BE2C (cell line): ENCODE measurements around the gene RSBN1L.
A peak's percentile ranks its signal among the peaks of the same experiment; 100 is the strongest.

ENCODE experiments used
- DNase-seq: peaks from one replicate; pipeline ENCODE4 v3.0.0-alpha.2; 2020
- H3K27me3 ChIP-seq: fragments of 250-450 bp; sonication (Bioruptor Pico); 2 replicates; pipeline ENCODE4 v1.5.1; 2020; ENCODE audit warnings: mild to moderate bottlenecking
- H3K36me3 ChIP-seq: fragments of 250-450 bp; sonication (Bioruptor Pico); 2 replicates; pipeline ENCODE4 v1.5.1; 2020; ENCODE audit warnings: mild to moderate bottlenecking
- H3K4me1 ChIP-seq: fragments of 250-450 bp; sonication (Bioruptor Pico); 2 replicates; pipeline ENCODE4 v1.5.1; 2020
- H3K4me3 ChIP-seq: 2 replicates; pipeline ENCODE4 v1.5.1; 2011; ENCODE audit warnings: low read depth, low read length
- H3K9me3 ChIP-seq: fragments of 250-450 bp; sonication (Bioruptor Pico); 2 replicates; pipeline ENCODE4 v1.5.1; 2020
- TF ChIP-seq, protein P1 (sequence below): IDR thresholded peaks from 2 replicates; pipeline ENCODE4 v1.5.1; 2012; ENCODE audit warnings: mild to moderate bottlenecking, low read depth, low read length

Gene RSBN1L

DNA sequence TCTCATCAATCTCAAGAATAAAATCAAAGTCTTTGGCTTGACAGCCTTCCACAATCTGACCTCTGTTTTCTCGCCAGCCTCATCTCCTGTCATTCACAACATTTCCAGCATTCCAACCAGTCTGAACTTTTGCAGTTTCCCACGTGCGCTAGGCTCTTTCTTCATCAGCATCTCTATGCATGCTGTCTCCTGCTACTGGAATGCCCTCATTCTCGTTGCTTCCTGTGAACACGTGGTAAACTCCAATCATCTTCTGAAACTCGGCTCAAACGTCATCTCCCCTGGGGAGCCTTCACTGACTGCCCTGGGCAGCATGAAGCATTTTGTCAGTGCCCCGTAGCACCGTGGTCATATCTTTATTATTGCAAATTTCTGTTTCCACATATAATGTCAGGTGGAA is 12.2 kb upstream of the RSBN1L start:
- Histone ChIP-seq H3K27me3 (no peaks in the 10 kb centered on the region), H3K4me1 (peaks cover 6% of the 10 kb centered on the region; the same call in 1 of the 2 replicates), H3K36me3 (peaks cover 18% of the 10 kb centered on the region), H3K9me3 (no peaks in the 10 kb centered on the region), H3K4me3 (no peak overlapping the region)
- DNase-seq = peak; percentile 69
- TF ChIP-seq, protein P1, sequence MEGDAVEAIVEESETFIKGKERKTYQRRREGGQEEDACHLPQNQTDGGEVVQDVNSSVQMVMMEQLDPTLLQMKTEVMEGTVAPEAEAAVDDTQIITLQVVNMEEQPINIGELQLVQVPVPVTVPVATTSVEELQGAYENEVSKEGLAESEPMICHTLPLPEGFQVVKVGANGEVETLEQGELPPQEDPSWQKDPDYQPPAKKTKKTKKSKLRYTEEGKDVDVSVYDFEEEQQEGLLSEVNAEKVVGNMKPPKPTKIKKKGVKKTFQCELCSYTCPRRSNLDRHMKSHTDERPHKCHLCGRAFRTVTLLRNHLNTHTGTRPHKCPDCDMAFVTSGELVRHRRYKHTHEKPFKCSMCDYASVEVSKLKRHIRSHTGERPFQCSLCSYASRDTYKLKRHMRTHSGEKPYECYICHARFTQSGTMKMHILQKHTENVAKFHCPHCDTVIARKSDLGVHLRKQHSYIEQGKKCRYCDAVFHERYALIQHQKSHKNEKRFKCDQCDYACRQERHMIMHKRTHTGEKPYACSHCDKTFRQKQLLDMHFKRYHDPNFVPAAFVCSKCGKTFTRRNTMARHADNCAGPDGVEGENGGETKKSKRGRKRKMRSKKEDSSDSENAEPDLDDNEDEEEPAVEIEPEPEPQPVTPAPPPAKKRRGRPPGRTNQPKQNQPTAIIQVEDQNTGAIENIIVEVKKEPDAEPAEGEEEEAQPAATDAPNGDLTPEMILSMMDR = no peak

- peaks cover 6% of the 10 kb centered on the region; the same call in 1 of the 2 replicates for H3K4me1 ChIP-seq
- no peak for DNase-seq
- TF ChIP-seq, protein P1 = no peak
- no peak overlapping the region for H3K4me3 ChIP-seq
- H3K9me3 ChIP-seq = no peaks in the 10 kb centered on the region
- no peaks in the 10 kb centered on the region for H3K27me3 ChIP-seq
- H3K36me3 ChIP-seq = peaks cover 18% of the 10 kb centered on the region
These were observed 11.0 kb upstream of the RSBN1L start for GRCh38 chr7:77685233-77685632.

DNA sequence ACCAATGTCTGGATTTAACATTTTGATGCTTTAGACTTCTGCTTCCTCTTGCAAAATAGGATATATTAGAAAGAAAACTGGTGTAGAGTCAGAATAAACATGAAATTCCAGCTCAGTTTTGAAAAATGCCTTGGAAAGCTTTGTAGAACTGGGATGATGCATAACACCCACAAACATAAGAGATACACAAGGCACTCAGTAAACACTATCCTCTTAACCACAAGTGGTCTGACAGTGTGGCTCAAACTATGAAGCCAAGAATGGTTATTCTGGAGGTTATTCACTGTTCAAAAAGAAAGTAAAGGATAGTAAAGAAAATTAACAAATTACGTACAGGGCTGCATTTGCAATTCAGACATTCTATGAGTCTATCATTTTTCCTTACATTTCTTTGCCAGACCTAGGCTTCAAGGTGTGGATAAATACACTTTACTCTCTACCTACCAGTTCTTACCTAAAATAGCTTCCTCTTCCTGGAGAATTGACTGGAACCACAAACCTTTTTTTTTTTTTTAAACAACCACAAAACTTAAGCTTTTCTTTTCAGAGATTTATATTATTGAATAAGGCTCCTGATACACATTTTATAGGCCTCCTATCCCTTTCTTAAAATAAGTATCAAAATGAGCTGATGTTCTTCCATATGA is 9.0 kb upstream of the RSBN1L start:
- DNase-seq = no peak
- Histone ChIP-seq H3K4me3 (no peak overlapping the region), H3K4me1 (peaks cover 6% of the 10 kb centered on the region; the same call in 1 of the 2 replicates), H3K27me3 (no peaks in the 10 kb centered on the region), H3K36me3 (peaks cover 14% of the 10 kb centered on the region), H3K9me3 (no peaks in the 10 kb centered on the region)
- TF ChIP-seq, protein P1 = no peak

- H3K9me3 ChIP-seq = no peaks in the 10 kb centered on the region
- H3K36me3 ChIP-seq = peaks cover 11% of the 10 kb centered on the region
- peaks cover 6% of the 10 kb centered on the region; the same call in 1 of the 2 replicates for H3K4me1 ChIP-seq
- no peaks in the 10 kb centered on the region for H3K27me3 ChIP-seq
- TF ChIP-seq, protein P1 = no peak
- no peak for DNase-seq
- H3K4me3 ChIP-seq = no peak overlapping the region
These were observed 8.5 kb upstream of the RSBN1L start for GRCh38 chr7:77687747-77688144.

DNA sequence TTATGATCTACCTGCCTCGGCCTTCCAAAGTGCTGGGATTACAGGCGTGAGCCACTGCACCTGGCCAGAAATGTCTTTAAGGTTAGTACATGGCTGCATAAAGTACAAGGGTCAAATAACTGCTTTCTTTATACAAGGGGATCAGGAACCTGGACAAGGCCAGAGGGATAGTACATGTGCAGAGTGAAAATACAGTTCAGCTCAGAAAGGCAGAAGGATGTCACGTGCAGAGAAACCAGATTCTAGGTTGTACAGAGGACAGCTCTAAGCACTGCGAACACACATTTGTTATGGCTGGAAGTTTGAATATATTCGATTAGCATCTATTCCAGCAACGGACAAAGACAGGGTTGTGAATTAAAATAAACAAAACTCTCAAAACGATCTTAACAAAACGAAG is 6.0 kb upstream of the RSBN1L start:
- TF ChIP-seq, protein P1 = no peak
- Histone ChIP-seq H3K4me3 (no peak overlapping the region), H3K4me1 (no peaks in the 10 kb centered on the region), H3K9me3 (no peaks in the 10 kb centered on the region), H3K27me3 (no peaks in the 10 kb centered on the region), H3K36me3 (0 out of 2 replicates have a peak, but pooled peaks cover 3% of the 10 kb centered on the region)
- DNase-seq = no peak

DNA sequence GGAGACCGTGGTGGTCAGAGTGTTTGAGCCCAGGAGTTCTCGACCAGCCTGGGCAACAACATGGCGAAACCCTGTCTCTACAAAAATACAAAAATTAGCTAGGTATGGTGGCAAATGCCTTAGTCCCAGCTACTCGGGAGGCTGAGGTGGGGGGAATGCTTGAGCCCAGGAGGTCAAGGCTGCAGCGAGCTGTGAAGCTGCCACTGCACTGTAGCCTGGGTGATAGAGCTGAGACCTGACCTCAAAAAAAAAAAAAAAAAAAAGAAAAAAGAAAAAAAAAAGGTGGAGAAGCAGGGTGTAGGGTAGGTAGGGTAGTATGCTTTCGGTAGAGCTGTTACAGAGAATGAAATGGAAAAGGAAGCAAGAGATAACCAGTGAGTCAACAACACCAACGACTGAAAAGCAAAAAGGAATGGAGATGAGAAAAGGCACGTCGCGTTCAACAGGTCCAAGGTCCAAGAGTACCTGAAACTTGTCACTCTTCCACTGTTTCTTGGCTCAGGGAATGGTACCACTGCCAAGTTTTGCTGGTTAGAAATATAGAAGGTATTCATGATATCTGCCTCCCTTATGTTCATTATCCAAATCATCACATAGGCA is 4.3 kb upstream of the RSBN1L start:
- no peak for DNase-seq
- Histone ChIP-seq H3K4me3 (no peak overlapping the region), H3K36me3 (0 out of 2 replicates have a peak, but pooled peaks cover 3% of the 10 kb centered on the region), H3K27me3 (no peaks in the 10 kb centered on the region), H3K4me1 (no peaks in the 10 kb centered on the region), H3K9me3 (no peaks in the 10 kb centered on the region)
- TF ChIP-seq, protein P1 = no peak
